ENCODE results near the gene TSPAN9. TPM values are rescaled to one million over a fixed set of nuclear protein-coding genes. Genes with fewer than 3 reads are reported as not detected.
A peak's percentile ranks its signal among the peaks of the same experiment; 100 is the strongest.

Gene TSPAN9
- total RNA-seq, 1 experiment from 2014 or later, result 13.2 TPM

DNA sequence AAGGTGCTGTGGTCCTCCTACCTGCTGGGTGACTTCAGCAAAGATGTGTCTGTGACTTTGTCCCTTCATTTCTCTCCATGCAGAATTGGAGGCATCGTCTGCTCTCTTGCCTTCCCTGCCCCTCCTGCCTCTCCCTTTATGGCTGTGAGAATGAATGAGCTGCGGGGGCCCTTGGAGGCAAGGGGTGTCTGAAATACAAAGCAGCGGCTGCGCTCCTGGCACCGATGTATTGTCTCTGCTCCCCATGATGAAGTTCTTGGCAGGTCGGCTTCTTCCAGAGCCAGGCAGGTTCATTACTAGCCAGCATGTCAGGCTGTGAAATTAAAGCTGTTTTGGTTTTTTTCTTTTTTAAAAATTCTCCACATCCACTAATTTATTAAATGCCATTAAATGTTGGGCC lies 194.5 kb downstream of the TSPAN9 start:
- RAD21 ChIA-PET (ENCODE audit: low non-redundant PET in 1 of 2, low total read pairs in 2 of 2, uncharacterized antibody in 2 of 2, unreplicated experiment in 2 of 2), result no interaction called here
- Histone ChIP-seq H3K4me3 (replicated peaks in 1 of 2; ENCODE audit: low read depth in 1 of 2, low read length in 2 of 2) (no peak overlapping the region), H3K9me3 (ENCODE audit: control insufficient read depth in 1 of 2, insufficient read depth in 1 of 2, low read depth in 1 of 2, low read length in 2 of 2) (no peaks in the 10 kb centered on the region), H4K20me1 (ENCODE audit: insufficient read depth) (no peaks in the 10 kb centered on the region), H3K27ac (ENCODE audit: low read depth, low read length) (no peak overlapping the region), H3K9me2 (ENCODE audit: insufficient read depth) (no peaks in the 10 kb centered on the region), H3K4me1 (ENCODE audit: control insufficient read depth in 1 of 2, insufficient read depth in 2 of 2, low read length in 2 of 2) (peaks cover 7 to 21% of the 10 kb centered on the region in 2 experiments), H3K4me2 (ENCODE audit: low read length) (no peak overlapping the region), H3K79me2 (ENCODE audit: insufficient read depth, low read length) (no peaks in the 10 kb centered on the region), H3K27me3 (ENCODE audit: insufficient read depth, low read length) (no peaks in the 10 kb centered on the region), H3K9ac (ENCODE audit: low read length) (no peak overlapping the region), H3K36me3 (ENCODE audit: control insufficient read depth in 1 of 2, insufficient read depth in 2 of 2, low read length in 2 of 2) (no peaks in the 10 kb centered on the region), H2AFZ (ENCODE audit: low read depth, low read length, poor library complexity, severe bottlenecking) (no peak overlapping the region)
- TF ChIP-seq CEBPB (IDR thresholded peaks at IDR 0.05; ENCODE audit: low read depth), result no peak
- TF ChIP-seq POLR2AphosphoS5 (IDR thresholded peaks at IDR 0.05; ENCODE audit: low read depth, low read length), result no peak
- TF ChIP-seq REST (IDR thresholded peaks at IDR 0.05; ENCODE audit: low read depth), result no peak
- TF ChIP-seq FOSL1 (IDR thresholded peaks at IDR 0.05; ENCODE audit: low read depth), result no peak
- no peak for TF ChIP-seq EZH2 (IDR thresholded peaks at IDR 0.05)
- BruUV-seq (replicated peaks), result no TSS peak
- DNase-seq (ENCODE audit: low read depth, low spot score) (no peak), ATAC-seq (no peak)
- CTCF ChIA-PET, result no interaction called here
- POLR2A ChIA-PET, result no interaction called here
- intact Hi-C loops (cut with micrococcal nuclease), result no loop called here

DNA sequence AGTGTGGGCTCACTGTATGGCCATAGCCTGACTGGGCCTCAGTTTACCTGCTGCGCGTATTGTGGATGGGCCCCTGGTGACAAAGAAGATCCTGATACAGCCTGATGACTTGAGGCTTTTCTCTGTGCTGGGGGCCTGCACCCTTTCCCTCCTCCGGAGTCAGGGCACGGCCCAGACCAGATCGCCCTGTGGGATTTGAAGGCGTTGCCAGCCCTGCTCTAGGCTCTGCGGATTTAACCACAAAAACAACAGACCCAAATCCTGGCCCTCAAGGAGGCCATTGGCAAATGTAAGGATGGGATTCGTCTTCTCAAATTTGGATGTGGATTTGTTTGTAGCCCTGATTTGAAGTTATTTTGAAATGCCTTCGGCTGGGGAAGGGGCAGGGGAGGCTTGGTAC lies 195.8 kb downstream of the TSPAN9 start:
- no peak for DNase-seq (ENCODE audit: low read depth, low spot score)
- TF ChIP-seq SRF (IDR thresholded peaks at IDR 0.05; ENCODE audit: low read depth) (no peak), JUND (IDR thresholded peaks at IDR 0.05) (no peak), FOSL1 (IDR thresholded peaks at IDR 0.05; ENCODE audit: low read depth) (no peak), REST (IDR thresholded peaks at IDR 0.05; ENCODE audit: low read depth) (no peak), TCF7L2 (IDR thresholded peaks at IDR 0.05; ENCODE audit: borderline replicate concordance, extremely low read depth, insufficient read depth, insufficient read length) (no peak), POLR2AphosphoS5 (IDR thresholded peaks at IDR 0.05; ENCODE audit: low read depth, low read length) (no peak), CBX3 (IDR thresholded peaks at IDR 0.05; ENCODE audit: low read depth) (no peak), EZH2phosphoT487 (IDR thresholded peaks at IDR 0.05; ENCODE audit: borderline replicate concordance) (no peak)
- TF ChIP-seq, protein P1, sequence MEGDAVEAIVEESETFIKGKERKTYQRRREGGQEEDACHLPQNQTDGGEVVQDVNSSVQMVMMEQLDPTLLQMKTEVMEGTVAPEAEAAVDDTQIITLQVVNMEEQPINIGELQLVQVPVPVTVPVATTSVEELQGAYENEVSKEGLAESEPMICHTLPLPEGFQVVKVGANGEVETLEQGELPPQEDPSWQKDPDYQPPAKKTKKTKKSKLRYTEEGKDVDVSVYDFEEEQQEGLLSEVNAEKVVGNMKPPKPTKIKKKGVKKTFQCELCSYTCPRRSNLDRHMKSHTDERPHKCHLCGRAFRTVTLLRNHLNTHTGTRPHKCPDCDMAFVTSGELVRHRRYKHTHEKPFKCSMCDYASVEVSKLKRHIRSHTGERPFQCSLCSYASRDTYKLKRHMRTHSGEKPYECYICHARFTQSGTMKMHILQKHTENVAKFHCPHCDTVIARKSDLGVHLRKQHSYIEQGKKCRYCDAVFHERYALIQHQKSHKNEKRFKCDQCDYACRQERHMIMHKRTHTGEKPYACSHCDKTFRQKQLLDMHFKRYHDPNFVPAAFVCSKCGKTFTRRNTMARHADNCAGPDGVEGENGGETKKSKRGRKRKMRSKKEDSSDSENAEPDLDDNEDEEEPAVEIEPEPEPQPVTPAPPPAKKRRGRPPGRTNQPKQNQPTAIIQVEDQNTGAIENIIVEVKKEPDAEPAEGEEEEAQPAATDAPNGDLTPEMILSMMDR (IDR thresholded peaks at IDR 0.05 in 2 of 3, conservative IDR thresholded peaks at IDR 0.05 in 1 of 3; ENCODE audit: borderline replicate concordance in 1 of 3, insufficient read depth in 1 of 3, low read depth in 2 of 3, low read length in 2 of 3), result no peak

More for the DNA sequence above, 195.8 kb downstream of the TSPAN9 start:
- 0 out of 2 replicates have a peak overlapping the region, but pooled peaks have one; percentile 14 for H3K9ac ChIP-seq (ENCODE audit: low read length)
- no peaks in the 10 kb centered on the region for H3K79me2 ChIP-seq (ENCODE audit: insufficient read depth, low read length)
- intact Hi-C loops (cut with micrococcal nuclease), result no loop called here
- H3K9me2 ChIP-seq (ENCODE audit: insufficient read depth), result no peaks in the 10 kb centered on the region
- no peaks in the 10 kb centered on the region for H4K20me1 ChIP-seq (ENCODE audit: insufficient read depth)
- peaks cover 7 to 21% of the 10 kb centered on the region in 2 experiments for H3K4me1 ChIP-seq (ENCODE audit: control insufficient read depth in 1 of 2, insufficient read depth in 2 of 2, low read length in 2 of 2)
- no peaks in the 10 kb centered on the region for H3K9me3 ChIP-seq (ENCODE audit: control insufficient read depth in 1 of 2, insufficient read depth in 1 of 2, low read depth in 1 of 2, low read length in 2 of 2)
- no peak overlapping the region for H3K27ac ChIP-seq (ENCODE audit: low read depth, low read length)
- ChIA-PET POLR2A (no interaction called here), CTCF (interaction anchor here (6.8 kb wide), 1 partner anchor 137 kb away, joined by 76 read pairs; no protein-coding TSS in a partner anchor), RAD21 (ENCODE audit: low non-redundant PET in 1 of 2, low total read pairs in 2 of 2, uncharacterized antibody in 2 of 2, unreplicated experiment in 2 of 2) (no interaction called here)
- peak overlapping the region; percentile 64 for H3K4me2 ChIP-seq (ENCODE audit: low read length)
- no TSS peak for BruUV-seq (replicated peaks)
- ATAC-seq, result peak; percentile 15; the same call in 1 of the 2 replicates
- no peak overlapping the region for H3K4me3 ChIP-seq (replicated peaks in 1 of 2; ENCODE audit: low read depth in 1 of 2, low read length in 2 of 2)
- H2AFZ ChIP-seq (ENCODE audit: low read depth, low read length, poor library complexity, severe bottlenecking), result no peak overlapping the region
- H3K27me3 ChIP-seq (ENCODE audit: insufficient read depth, low read length), result no peaks in the 10 kb centered on the region
- no peaks in the 10 kb centered on the region for H3K36me3 ChIP-seq (ENCODE audit: control insufficient read depth in 1 of 2, insufficient read depth in 2 of 2, low read length in 2 of 2)

Data from HCT116 (cell line).